GM08714 (cell line): Measurements from ENCODE around the gene SFXN1.
"Not testable (repeated sequence)": the region's sequence is repeated elsewhere in the genome, so short reads cannot be mapped to it uniquely, and the experiment has no call there.

ENCODE experiments used
- H3K4me3 ChIP-seq: fragments of 200-500 bp; sonication (Bioruptor generic); 2 replicates; pipeline ENCODE4 v1.5.1; 2014; ENCODE audit warnings: mild to moderate bottlenecking, low read length, inconsistent platforms
- ZNF274 ChIP-seq: IDR thresholded peaks from 2 replicates; pipeline ENCODE4 v1.6.1; 2012; ENCODE audit warnings: mild to moderate bottlenecking, low read depth, low read length

The SFXN1 gene

GRCh38 chr5:175534070-175534932 is 55.9 kb downstream of the SFXN1 start:
- H3K4me3 ChIP-seq = no peak overlapping the region
- TF ChIP-seq ZNF274 = no peak

DNA sequence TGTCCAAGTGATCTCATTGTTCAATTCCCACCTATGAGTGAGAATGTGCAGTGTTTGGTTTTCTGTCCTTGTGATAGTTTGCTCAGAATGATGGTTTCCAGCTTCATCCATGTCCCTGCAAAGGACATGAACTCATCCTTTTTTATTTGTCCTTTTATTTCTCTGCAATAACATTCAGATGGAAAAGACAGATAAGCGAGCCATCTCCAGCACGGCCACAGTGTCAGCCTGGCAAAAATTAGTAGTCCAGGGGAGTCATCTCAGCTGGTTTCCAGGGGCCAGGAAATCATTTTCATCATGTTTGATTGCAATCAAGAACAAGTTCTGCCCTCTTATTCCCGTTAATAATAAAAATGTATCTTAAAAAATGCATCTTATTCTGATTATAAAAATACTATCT is 57.0 kb downstream of the SFXN1 start:
- not testable (repeated sequence) for H3K4me3 ChIP-seq

GRCh38 chr5:175535796-175536195 is 57.4 kb downstream of the SFXN1 start:
- H3K4me3 ChIP-seq = no peak overlapping the region
- TF ChIP-seq ZNF274 = no peak

DNA sequence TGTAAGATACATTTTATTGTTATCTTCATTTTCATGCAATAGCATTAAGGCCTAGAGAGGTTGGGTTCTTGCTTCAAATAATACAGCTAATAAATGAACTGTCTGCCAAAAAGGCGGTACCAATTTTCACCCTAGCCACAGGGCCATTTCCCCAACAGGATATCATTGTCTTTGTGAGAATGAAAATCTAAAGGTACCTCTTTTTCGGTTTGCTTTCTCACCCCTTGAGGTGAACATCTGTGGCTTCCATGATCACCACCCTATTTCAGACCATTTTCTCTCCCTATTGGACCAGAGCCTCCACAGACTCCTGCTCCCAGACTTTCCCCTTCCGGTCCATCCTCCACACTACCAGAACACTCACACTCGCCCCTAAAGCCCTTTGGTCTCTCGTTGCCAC is 60.2 kb downstream of the SFXN1 start:
- no peak for TF ChIP-seq ZNF274
- H3K4me3 ChIP-seq = no peak overlapping the region

- H3K4me3 ChIP-seq = no peak overlapping the region
Measured at GRCh38 chr5:175539936-175540335, 61.6 kb downstream of the SFXN1 start.

DNA sequence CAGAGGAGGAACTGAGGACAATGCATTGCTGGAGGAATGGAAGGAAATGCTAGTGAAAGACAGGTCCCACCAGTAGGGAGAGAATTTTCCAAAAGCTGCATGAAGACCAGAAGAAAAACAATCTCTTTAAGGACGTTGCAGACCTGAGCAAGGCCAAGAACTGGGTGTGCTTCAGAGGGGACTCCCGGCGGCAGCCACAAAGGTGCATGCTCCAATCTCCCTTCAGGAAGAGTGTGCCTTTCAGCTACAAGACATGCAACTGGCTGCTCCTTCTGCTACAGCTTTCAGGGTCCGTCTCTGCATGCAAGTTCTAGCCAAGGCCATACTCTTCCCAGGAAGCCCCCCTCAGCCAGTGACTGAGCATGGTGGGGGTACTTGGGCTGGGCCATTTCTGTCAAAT is 62.9 kb downstream of the SFXN1 start:
- no peak for TF ChIP-seq ZNF274

More at GRCh38 chr5:175539936-175540335, 61.6 kb downstream of the SFXN1 start:
- TF ChIP-seq ZNF274 = no peak

GRCh38 chr5:175542232-175542965 is 64.0 kb downstream of the SFXN1 start:
- H3K4me3 ChIP-seq = no peak overlapping the region
- TF ChIP-seq ZNF274 = no peak

More for the DNA sequence above, 62.9 kb downstream of the SFXN1 start:
- no peak overlapping the region for H3K4me3 ChIP-seq

DNA sequence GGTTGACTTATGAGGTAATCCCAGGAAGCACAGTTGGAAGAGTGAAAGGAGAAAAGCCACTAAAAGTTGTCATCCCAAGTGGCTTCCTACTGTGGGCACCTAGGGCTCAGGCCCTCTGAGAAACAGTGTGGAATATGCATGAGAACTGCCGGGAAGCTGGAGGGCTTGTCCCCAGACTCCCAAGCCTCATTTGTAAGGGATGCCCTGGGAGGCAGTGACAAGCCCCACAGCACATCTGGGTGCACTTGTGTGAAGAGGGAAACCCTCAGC is 64.5 kb downstream of the SFXN1 start:
- no peak for TF ChIP-seq ZNF274
- no peak overlapping the region for H3K4me3 ChIP-seq

DNA sequence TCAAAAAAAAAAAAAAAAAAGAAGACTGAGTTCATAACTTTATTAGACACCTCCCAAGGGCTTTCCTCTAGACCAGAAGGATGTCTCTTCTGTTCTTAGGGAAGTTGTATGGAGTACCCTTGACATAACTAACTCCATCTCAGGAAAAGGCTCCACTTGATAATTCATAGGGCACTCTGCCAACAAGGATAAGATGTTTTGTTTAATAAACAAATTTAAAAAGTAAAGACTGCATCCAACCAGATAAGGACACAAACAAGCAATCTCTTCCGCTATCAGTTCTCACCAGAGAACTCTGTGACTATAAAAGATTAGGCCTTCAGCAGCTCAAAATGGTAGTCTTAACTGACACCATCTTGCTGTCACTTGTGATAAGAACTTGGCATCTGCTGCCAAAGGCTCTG is 65.8 kb downstream of the SFXN1 start:
- no peak overlapping the region for H3K4me3 ChIP-seq
- TF ChIP-seq ZNF274 = no peak

DNA sequence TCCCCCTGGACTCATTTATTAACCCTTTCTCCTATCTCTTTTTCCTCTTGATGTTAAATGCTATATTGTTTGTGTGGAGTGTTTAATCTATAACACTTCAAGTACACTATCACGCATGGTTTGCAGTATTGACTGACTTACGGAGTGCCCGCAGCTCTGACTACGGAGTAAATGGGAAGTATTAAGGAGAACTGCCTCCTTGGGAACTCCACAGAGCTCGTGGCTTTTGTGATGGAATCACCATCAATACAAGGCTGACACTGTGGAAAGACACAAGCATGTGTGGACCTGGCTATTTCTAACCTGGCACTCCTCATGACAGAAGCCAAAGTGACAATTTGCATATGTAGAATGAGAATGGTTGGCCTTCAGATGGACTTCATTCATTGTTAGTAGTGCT is 66.2 kb downstream of the SFXN1 start:
- no peak for TF ChIP-seq ZNF274
- no peak overlapping the region for H3K4me3 ChIP-seq

GRCh38 chr5:175547842-175548241 is 69.5 kb downstream of the SFXN1 start:
- H3K4me3 ChIP-seq = no peak overlapping the region
- no peak for TF ChIP-seq ZNF274

DNA sequence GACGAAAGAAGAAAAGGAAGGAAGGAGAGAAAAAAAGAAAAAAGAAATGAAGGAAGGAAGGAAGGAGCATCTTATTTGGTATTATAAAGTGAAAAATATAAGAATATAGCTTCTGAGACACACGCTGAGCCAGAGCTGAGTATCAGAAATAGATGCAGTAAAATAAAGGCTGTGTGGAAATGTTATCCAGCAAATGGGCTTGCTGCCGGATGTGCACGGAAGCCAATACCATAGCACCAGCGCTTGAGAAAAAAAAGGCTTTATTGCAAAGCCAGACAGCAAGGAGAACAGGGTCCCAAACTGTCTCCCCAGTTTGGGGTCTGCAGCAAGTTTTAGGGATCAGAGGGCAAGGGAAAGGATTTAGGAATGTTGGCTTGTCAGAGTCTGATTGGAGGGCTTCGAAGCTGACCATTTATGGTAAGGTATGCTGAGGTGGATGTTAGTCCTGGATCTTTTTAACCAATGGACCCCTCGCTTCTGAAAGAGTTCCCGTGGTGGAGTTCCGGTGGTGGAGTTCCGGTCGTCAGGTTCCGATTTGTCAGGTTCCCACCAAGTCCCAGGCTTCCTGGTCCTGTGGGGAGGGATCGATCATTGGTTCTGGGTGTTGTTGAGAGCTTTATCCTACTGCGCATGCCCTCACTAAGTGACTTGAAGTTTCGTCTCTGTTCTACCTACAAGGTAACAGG is 70.4 kb downstream of the SFXN1 start:
- H3K4me3 ChIP-seq = no peak overlapping the region
- no peak for TF ChIP-seq ZNF274

GRCh38 chr5:175550055-175550805 is 71.9 kb downstream of the SFXN1 start:
- TF ChIP-seq ZNF274 = no peak
- no peak overlapping the region for H3K4me3 ChIP-seq

- TF ChIP-seq ZNF274 = no peak
- no peak overlapping the region for H3K4me3 ChIP-seq
Measured at GRCh38 chr5:175551266-175551665, 72.9 kb downstream of the SFXN1 start.
